ENCODE results near the gene TRAF2.

Gene TRAF2

DNA sequence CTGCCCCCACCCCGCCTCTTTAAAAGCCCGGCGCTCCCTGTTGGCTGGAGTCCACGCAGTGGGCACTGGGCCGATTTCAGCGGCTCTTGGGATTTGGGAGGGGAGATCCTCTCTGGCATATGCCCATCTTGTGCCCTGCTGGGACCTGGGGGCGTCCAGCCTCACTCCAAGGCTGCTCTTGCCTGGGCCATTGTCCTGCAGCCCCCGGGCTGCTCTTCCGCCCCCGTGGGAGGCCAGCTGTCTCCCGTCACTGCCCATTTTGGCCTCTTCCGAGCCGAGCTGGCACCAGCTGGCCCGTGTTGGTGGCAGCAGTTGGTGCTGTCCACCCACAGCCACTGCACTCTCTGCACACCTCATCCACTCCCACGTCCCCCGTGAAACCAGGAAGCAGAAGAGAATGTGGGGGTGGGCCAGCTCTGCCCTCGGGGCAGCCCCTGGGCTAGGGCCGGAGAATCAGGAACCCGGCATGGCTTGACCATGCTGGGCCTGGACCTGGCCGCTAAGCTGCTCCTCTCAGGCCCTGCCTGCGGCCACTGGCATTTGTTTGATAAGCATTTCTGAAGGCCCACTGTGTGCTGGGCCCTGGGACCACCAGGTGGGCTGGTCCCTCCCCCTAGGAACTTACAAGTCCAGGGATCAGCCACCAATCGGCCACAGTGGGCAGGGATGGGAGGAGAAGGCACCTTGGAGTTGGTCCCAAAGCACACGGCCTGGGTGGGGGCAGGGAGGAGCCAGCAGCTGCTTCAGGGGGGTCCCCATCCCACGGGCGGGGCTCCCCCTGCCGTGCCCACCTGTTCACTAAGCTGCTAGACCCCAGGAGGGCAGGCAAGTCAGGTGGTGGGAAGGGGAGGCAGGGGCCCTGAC is 60.9 kb downstream of the TRAF2 start:
- DNase-seq, result peak in 12 of 51 donors; percentile 19 to 62 (median 40)

- DNase-seq, result peak in 40 of 51 donors; percentile 23 to 82 (median 57)
Measured at GRCh38 chr9:136947955-136948510, 61.7 kb downstream of the TRAF2 start.

GRCh38 chr9:136949239-136949816 is 63.0 kb downstream of the TRAF2 start:
- no peak for DNase-seq

- DNase-seq, result peak; percentile 73 to 98 (median 94)
Measured at GRCh38 chr9:136949817-136950655, 63.7 kb downstream of the TRAF2 start.

DNA sequence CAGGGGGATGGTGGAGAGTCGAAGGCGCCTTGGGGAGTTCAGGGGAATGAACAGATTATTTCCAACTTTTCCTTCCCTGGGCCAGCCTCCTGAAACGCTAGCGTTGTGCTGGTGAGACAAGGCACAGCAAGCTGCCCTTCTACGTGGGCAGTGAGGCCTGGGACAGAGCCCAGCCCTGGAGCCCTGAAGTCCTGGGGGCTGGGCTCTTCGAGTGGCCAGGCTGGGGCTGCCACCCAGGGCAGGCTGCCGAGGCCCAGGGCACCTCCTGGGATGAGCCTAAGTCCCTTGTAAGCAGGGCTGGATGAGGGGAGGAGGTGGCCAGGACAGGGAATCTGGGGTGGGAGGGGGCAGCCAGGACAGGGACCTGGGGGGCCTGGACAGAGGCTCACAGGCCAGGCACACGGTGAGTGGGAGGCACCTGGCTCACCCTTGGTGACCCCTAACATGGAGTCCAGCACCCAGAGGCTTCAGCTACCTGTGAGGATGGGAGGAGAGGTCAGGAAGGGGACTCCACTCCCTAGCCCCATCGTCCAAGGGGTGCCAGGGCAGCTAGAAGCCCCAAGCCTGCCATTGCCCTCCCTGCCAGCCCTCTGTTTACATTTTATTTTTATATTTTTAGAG is 64.5 kb downstream of the TRAF2 start:
- DNase-seq, result peak in 2 of 51 donors; percentile 21 to 66

- no peak for DNase-seq
Measured at GRCh38 chr9:136951541-136952320, 65.4 kb downstream of the TRAF2 start, which contains the start of gene LCN12. Gene LCN12, plus strand, starts transcription at chr9:136952273. Its CDS starts 55 bp downstream, at chr9:136952328.

- DNase-seq, result peak in 27 of 51 donors; percentile 34 to 83 (median 59)
Measured at GRCh38 chr9:136952321-136952850, 66.1 kb downstream of the TRAF2 start.

DNA sequence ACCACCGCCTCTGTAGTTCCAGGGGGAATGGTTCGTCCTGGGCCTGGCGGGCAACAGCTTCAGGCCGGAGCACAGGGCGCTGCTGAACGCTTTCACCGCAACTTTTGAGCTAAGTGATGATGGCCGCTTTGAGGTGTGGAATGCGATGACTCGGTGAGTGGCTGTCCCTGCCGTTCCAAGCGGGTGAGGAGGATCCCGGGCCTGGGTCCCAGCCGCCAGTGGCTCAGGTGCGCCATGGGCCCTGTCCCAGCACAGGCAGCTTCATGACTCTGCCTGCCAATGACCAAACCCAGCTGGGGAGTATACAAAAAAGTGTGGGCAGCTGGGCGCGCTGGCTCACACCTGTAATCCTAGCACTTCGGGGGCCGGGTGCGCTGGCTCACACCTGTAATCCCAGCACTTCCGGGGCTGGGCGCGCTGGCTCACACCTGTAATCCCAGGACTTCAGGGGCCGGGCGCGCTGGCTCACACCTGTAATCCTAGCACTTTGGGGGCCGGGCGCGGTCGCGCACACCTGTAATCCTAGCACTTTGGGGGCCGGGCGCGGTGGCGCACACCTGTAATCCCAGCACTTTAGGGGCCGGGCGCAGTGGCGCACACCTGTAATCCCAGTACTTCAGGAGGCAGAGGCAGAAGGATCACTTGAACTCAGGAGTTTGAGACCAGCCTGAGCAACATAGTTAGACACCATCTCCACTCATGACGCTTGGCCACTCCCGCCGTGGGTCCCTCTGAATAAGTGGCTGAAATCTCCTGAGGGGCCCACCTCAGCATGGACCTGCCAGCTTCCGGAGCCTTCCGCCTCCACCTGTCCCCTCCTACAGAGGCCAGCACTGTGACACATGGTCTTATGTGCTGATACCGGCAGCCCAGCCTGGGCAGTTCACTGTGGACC is 66.8 kb downstream of the TRAF2 start:
- no peak for DNase-seq

DNA sequence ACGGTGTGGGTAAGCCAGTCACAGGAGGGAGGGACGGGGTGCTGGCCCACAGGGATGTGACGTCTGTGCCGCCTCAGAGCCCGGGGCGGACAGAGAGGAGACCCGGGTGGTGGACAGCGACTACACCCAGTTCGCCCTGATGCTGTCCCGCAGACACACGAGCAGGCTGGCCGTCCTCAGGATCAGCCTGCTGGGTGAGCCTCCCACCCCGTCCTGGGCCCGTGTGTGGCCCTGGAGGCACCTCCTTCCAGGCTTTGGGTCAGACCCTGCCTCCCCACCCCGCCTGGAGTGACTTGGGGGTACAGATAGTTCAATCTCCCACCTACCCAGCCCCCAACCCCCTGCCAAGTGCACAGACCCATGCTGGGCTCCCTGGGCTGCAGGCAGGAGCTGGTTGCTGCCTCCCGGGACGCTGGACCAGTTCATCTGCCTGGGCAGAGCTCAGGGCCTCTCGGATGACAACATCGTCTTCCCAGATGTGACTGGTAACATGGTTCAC is 67.5 kb downstream of the TRAF2 start:
- DNase-seq, result no peak

DNA sequence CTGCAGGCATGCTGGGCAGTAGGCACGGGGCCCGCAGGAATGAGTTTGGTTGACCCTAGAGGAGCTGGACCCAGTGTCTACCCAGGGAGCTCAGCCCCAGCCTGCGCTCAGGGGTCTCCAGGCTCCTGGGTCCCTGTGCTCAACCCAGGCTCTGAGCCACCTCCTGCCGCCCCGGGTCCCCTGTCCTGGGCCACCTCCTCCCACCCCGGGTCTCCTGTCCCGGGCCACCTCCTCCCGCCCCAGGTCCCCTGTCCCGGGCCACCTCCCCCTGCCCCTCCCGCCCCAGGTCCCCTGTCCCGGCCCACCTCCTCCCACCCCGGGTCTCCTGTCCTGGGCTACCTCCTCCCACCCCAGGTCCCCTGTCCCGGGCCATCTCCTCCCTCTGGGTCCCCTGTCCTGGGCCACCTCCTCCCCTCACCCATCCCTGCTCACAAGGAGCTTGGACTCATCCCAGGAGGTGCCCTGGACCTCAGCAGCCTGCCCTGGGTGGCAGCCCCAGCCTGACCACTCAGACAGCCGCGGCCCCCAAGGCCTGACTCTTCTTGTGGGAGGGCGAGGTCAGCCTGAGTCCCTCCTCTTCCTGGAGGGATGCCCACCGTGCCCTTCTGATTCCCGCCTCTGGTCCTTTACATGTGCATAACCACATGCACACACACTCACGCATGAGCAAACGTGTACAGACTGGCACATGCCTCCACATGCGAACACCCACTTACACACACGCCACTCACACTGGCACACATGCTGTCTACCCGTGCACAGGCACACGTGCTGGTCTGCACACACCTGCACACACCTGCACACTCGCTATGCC is 68.2 kb downstream of the TRAF2 start:
- no peak for DNase-seq

- DNase-seq, result no peak
Measured at GRCh38 chr9:136955202-136955942, 69.1 kb downstream of the TRAF2 start.

DNA sequence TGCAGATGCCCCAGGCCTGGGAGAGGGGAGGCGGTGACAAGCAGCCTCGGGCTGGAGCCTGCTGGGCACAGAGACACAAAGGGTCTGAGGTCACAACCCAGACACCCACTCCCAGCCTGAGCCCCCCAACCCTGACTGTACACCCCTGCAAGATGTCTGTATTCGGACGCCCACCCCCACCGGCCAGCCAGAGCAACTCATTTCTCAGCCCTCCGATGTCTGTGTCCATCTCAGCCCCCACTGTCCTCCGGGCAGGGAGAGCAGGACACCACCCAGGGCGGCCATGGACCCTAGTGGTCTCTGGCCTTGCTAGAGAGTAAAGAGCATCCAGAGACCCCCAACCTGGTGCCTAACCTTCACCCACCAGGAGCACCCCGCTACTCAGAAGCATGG is 69.6 kb downstream of the TRAF2 start:
- DNase-seq, result no peak

GRCh38 chr9:136956604-136957003 is 70.3 kb downstream of the TRAF2 start:
- no peak for DNase-seq

DNA sequence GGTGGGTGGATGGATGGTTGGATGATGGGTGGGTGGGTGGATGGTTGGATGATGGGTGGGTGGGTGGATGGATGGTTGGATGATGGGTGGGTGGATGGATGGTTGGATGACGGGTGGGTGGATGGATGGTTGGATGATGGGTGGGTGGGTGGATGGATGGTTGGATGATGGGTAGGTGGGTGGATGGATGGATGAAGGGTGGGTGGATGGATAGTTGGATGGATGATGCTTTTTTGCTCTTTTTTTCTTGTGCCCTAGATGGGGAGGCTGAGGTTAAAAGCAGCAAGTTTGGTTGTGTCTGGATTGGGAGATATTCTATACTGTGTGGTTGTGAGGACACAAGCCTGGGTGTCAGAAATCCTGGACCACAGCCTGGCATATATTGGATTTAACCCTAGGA is 71.1 kb downstream of the TRAF2 start:
- DNase-seq, result no peak

- no peak for DNase-seq
Measured at GRCh38 chr9:136957901-136958300, 71.6 kb downstream of the TRAF2 start.

- DNase-seq, result no peak
Measured at GRCh38 chr9:136958473-136958872, 72.2 kb downstream of the TRAF2 start.

All from hypothalamus (tissue), 51 donors.